H9 (cell line): Measurements from ENCODE around the gene PSMC1. TPM values are rescaled to one million over a fixed set of nuclear protein-coding genes. Genes with fewer than 3 reads are reported as not detected.

Experiments
- DNase-seq: peaks from one replicate; pipeline ENCODE4 v3.0.0-alpha.2; 2017
- H2AFZ ChIP-seq: one replicate; pipeline ENCODE4 v1.6.1; 2013; ENCODE audit warnings: mild to moderate bottlenecking, low read length, control low read depth, moderate library complexity
- H2AK5ac ChIP-seq: 2 replicates; pipeline ENCODE4 v1.6.1; 2013; ENCODE audit warnings: low read length, control low read depth, mixed read lengths; ENCODE audit not compliant: insufficient read length
- H2BK120ac ChIP-seq: one replicate; pipeline ENCODE4 v1.6.1; 2013; ENCODE audit warnings: low read depth, mild to moderate bottlenecking, low read length, control low read depth, inconsistent platforms; ENCODE audit not compliant: poor library complexity, severe bottlenecking
- H2BK12ac ChIP-seq: 2 replicates; pipeline ENCODE4 v1.6.1; 2013; ENCODE audit warnings: low read length, control low read depth, mixed read lengths, low read depth; ENCODE audit not compliant: insufficient read length
- H2BK15ac ChIP-seq: 2 replicates; pipeline ENCODE4 v1.6.1; 2013; ENCODE audit warnings: low read depth, low read length, control low read depth
- H2BK20ac ChIP-seq: one replicate; pipeline ENCODE4 v1.6.1; 2013; ENCODE audit warnings: low read depth, mild to moderate bottlenecking, low read length, control low read depth, inconsistent platforms; ENCODE audit not compliant: poor library complexity, severe bottlenecking
- H2BK5ac ChIP-seq: 2 replicates; pipeline ENCODE4 v1.6.1; 2013; ENCODE audit warnings: low read length, control low read depth, mixed read lengths; ENCODE audit not compliant: insufficient read length
- H3K14ac ChIP-seq: 2 replicates; pipeline ENCODE4 v1.6.1; 2013; ENCODE audit warnings: low read length, control low read depth; ENCODE audit not compliant: insufficient read depth
- H3K18ac ChIP-seq: 2 replicates; pipeline ENCODE4 v1.6.1; 2013; ENCODE audit warnings: low read depth, mild to moderate bottlenecking, mixed read lengths, low read length, control low read depth; ENCODE audit not compliant: insufficient read length
- H3K23ac ChIP-seq: 2 replicates; pipeline ENCODE4 v1.6.1; 2013; ENCODE audit warnings: low read length, control low read depth, mixed read lengths, low read depth; ENCODE audit not compliant: insufficient read length
- H3K23me2 ChIP-seq: 2 replicates; pipeline ENCODE4 v1.6.1; 2013; ENCODE audit warnings: low read depth, mild to moderate bottlenecking, mixed read lengths, low read length, control low read depth; ENCODE audit not compliant: insufficient read length, poor library complexity, severe bottlenecking
- H3K27ac ChIP-seq: 2 replicates; pipeline ENCODE4 v1.5.1; 2013; ENCODE audit warnings: low read length, control low read depth, mixed read lengths, low read depth; ENCODE audit not compliant: insufficient read length
- H3K27me3 ChIP-seq: 2 replicates; pipeline ENCODE4 v1.6.1; 2013; ENCODE audit warnings: low read length, control low read depth, inconsistent platforms; ENCODE audit not compliant: insufficient read depth
- H3K4ac ChIP-seq: 2 replicates; pipeline ENCODE4 v1.6.1; 2013; ENCODE audit warnings: low read depth, mild to moderate bottlenecking, control low read depth, inconsistent platforms, low read length, moderate library complexity
- H3K4me1 ChIP-seq: 2 replicates; pipeline ENCODE4 v1.6.1; 2013; ENCODE audit warnings: low read length, control low read depth, inconsistent platforms; ENCODE audit not compliant: insufficient read depth
- H3K4me2 ChIP-seq: 2 replicates; pipeline ENCODE4 v1.6.1; 2013; ENCODE audit warnings: low read length, control low read depth, mixed read lengths; ENCODE audit not compliant: insufficient read length, insufficient read depth
- H3K56ac ChIP-seq: 2 replicates; pipeline ENCODE4 v1.6.1; 2013; ENCODE audit warnings: low read depth, mild to moderate bottlenecking, mixed read lengths, low read length, control low read depth; ENCODE audit not compliant: insufficient read length
- H3K79me1 ChIP-seq: 2 replicates; pipeline ENCODE4 v1.6.1; 2013; ENCODE audit warnings: low read depth, mild to moderate bottlenecking, moderate library complexity, low read length, control low read depth, inconsistent platforms; ENCODE audit not compliant: insufficient read depth, poor library complexity, severe bottlenecking
- H3K79me2 ChIP-seq: 2 replicates; pipeline ENCODE4 v1.6.1; 2013; ENCODE audit warnings: low read length, control low read depth, inconsistent platforms; ENCODE audit not compliant: insufficient read depth
- H3K9ac ChIP-seq: 2 replicates; pipeline ENCODE4 v1.6.1; 2013; ENCODE audit warnings: low read length, control low read depth, mixed read lengths; ENCODE audit not compliant: insufficient read length; ENCODE audit errors: extremely low read depth
- H3K9me3 ChIP-seq: one replicate; pipeline ENCODE4 v1.6.1; 2013; ENCODE audit warnings: low read depth, low read length, inconsistent platforms; ENCODE audit not compliant: control insufficient read depth
- H3T11ph ChIP-seq: one replicate; pipeline ENCODE4 v1.6.1; 2013; ENCODE audit warnings: mild to moderate bottlenecking, low read length, control low read depth, inconsistent platforms
- H4K20me1 ChIP-seq: one replicate; pipeline ENCODE4 v1.6.1; 2013; ENCODE audit not compliant: control insufficient read depth, insufficient read length, insufficient read depth
- H4K5ac ChIP-seq: 2 replicates; pipeline ENCODE4 v1.6.1; 2013; ENCODE audit warnings: low read depth, mild to moderate bottlenecking, mixed read lengths, low read length, control low read depth; ENCODE audit not compliant: insufficient read length
- H4K8ac ChIP-seq: replicated peaks from 2 replicates; pipeline ENCODE4 v1.6.1; 2013; ENCODE audit warnings: low read length, control low read depth, mixed read lengths, low read depth; ENCODE audit not compliant: insufficient read length
- H4K91ac ChIP-seq: 2 replicates; pipeline ENCODE4 v1.6.1; 2013; ENCODE audit warnings: low read depth, mild to moderate bottlenecking, moderate library complexity, mixed read lengths, low read length, control low read depth; ENCODE audit not compliant: insufficient read length
- H3K27ac Mint-ChIP-seq, 3 experiments: 2 replicates in 2 of 3; 3 replicates in 1 of 3; pipeline ENCODE4 v1.8.0; 2020 to 2021; ENCODE audit warnings: mixed read lengths in 3 of 3, mild to moderate bottlenecking in 1 of 3, moderate library complexity in 1 of 3
- H3K27me3 Mint-ChIP-seq: 2 replicates; pipeline ENCODE4 v1.8.0; 2021; ENCODE audit warnings: low read depth, mild to moderate bottlenecking, moderate library complexity, mixed read lengths
- H3K36me3 Mint-ChIP-seq, 3 experiments: 2 replicates in 2 of 3; 3 replicates in 1 of 3; pipeline ENCODE4 v1.8.0; 2020 to 2021; ENCODE audit warnings: low read depth in 3 of 3, mixed read lengths in 3 of 3; ENCODE audit not compliant: insufficient read depth in 1 of 3
- H3K4me1 Mint-ChIP-seq, 2 experiments: 2 replicates each; pipeline ENCODE4 v1.8.0; 2020; ENCODE audit warnings: mixed read lengths in 2 of 2
- H3K4me3 Mint-ChIP-seq, 2 experiments: 2 replicates in 1 of 2; 3 replicates in 1 of 2; pipeline ENCODE4 v1.8.0; 2020 to 2021; ENCODE audit warnings: mild to moderate bottlenecking in 2 of 2, mixed read lengths in 2 of 2, moderate library complexity in 1 of 2
- H3K9me3 Mint-ChIP-seq, 2 experiments: 2 replicates in 1 of 2; 3 replicates in 1 of 2; pipeline ENCODE4 v1.8.0; 2020; ENCODE audit warnings: mild to moderate bottlenecking in 2 of 2, mixed read lengths in 2 of 2, moderate library complexity in 1 of 2
- CTCF ChIP-seq: fragments of 200-600 bp; sonication (generic); conservative IDR thresholded peaks from 3 replicates; pipeline ENCODE4 v1.8.0; 2021; ENCODE audit warnings: antibody characterized with exemption, mild to moderate bottlenecking
- WGBS: extraction: QIAGEN DNeasy Blood & Tissue Kit; methylation state at CpG from one replicate; pipeline ENCODE4 v1.1.7; 2013; ENCODE audit warnings: missing lambda C conversion rate, low lambda C conversion rate, mixed read lengths; ENCODE audit not compliant: insufficient read length; ENCODE audit errors: extremely low coverage; 5-methylcytosine and 5-hydroxymethylcytosine counted together
- total RNA-seq: library from RNA; stranded (reverse); gene quantifications from 2 replicates; pipeline ENCODE4 v1.2.1, GENCODE V29; 2021

The PSMC1 gene
- total RNA-seq, 1 experiment from 2014 or later: 113 TPM

GRCh38 chr14:90277581-90278198 lies 21.3 kb downstream of the PSMC1 start:
- no CpG with 5 or more reads among the region's 24 CpGs for WGBS
- TF ChIP-seq CTCF: no peak
- Histone ChIP-seq H2BK5ac (no peak overlapping the region), H3K9ac (no peak overlapping the region), H3K27me3 (no peaks in the 10 kb centered on the region), H3K23ac (no peak overlapping the region), H3K79me1 (no peaks in the 10 kb centered on the region), H2BK12ac (no peak overlapping the region), H3K9me3 (no peaks in the 10 kb centered on the region), H3K4ac (no peak overlapping the region), H3K56ac (no peak overlapping the region), H3T11ph (no peak overlapping the region), H3K27ac (no peak overlapping the region), H3K23me2 (no peaks in the 10 kb centered on the region), H2BK15ac (no peak overlapping the region), H2AFZ (no peak overlapping the region), H2AK5ac (no peak overlapping the region), H4K20me1 (no peaks in the 10 kb centered on the region), H3K18ac (no peak overlapping the region), H2BK20ac (no peak overlapping the region), H3K4me2 (no peak overlapping the region), H3K14ac (no peak overlapping the region; the same call in 1 of the 2 replicates), H4K5ac (no peak overlapping the region), H3K4me1 (no peaks in the 10 kb centered on the region), H4K91ac (no peak overlapping the region), H3K79me2 (no peaks in the 10 kb centered on the region), H2BK120ac (no peak overlapping the region), H4K8ac (no peak overlapping the region)
- H3K36me3 Mint-ChIP-seq: peaks cover 3 to 49% (median 26%) of the 10 kb centered on the region in 3 experiments; a peak in 6 of 7 replicates
- no peak overlapping the region for H3K4me3 Mint-ChIP-seq
- DNase-seq: no peak
- H3K4me1 Mint-ChIP-seq: no peaks in the 10 kb centered on the region
- H3K9me3 Mint-ChIP-seq: no peaks in the 10 kb centered on the region
- H3K27ac Mint-ChIP-seq: no peak overlapping the region
- no peaks in the 10 kb centered on the region for H3K27me3 Mint-ChIP-seq
